HG03045 (cell line): Measurements from ENCODE around the gene WDFY4.

Source experiments
- ATAC-seq: cut with Tn5 transposase; IDR thresholded peaks from one replicate; pipeline ENCODE4 v1.9.1; 2021; ENCODE audit warnings: mild to moderate bottlenecking, moderate library complexity; ENCODE audit not compliant: unreplicated experiment

Gene WDFY4

DNA sequence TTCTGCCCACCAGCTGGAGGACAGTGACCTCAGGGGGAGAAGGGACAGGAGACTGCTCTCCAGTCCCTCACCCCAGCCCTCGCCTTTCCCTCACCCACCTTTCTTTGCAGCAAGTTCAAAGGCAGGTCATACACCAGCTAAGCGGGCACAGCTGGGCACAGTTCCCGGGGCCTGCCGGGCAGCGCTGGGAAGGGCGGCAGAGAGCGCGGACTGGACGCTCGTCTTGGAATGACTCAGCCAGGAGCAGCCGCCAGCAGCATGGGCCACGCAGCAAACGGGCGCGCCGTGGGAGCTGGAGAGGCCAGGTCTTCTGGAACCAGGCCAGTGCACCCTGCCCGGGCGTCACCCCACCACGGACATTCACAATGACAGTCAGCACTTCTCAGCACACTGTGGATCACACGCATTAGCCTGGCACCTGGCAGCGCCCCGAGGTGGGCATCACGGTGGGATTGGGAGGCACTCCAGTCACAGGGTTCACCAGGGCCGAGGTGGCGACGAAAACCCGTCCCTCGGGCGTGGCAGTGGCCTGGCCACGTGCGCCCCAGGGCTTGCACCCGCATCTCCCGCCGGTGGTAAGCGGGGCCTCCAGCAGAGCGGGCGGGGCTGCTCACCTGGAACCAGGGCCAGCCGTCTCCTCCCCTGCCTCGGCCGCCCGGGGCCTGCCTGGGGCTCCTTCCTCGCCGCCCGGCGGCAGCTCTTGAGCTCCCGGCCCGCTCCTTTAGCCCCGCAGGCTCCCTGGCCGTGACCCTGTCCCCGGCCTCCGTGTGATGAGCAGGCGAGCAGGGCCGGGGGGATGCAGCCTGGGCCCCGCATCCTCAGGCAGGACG is 29.0 kb upstream of the WDFY4 start:
- peak; percentile 36 for ATAC-seq

DNA sequence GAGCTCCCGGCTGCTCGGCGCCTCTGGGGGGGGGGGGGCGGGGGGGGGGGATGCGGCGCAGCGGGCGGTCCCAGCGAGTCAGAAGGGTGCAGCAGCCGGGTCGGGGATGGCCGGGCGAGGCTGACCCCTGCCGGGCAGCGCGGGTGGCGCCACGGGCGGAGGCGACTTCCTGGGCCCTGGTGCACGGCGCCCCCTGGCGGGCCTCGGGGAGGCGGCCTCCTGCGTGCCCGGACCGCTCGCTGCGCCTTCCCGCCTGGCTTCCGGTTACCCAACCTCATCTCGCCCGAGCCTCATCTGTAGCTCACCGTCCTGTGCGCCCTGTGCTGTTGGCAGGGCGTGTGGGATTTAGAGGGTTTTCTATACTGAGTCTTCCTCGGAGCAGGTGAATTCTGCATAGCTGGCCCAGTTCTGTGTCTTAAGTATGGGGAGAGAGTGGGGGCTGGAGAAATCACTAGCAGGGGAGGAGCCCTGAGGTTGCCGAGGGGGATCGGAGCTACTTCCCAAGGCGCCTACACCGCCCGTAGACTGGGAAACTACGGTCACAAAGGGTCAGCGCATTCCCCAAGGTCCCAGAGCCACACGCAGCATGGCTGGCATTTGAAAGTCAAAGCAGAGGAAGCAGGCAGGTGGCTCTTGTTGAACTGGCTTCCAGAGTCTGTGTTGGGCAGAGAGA is 28.3 kb upstream of the WDFY4 start:
- ATAC-seq = peak; percentile 89

DNA sequence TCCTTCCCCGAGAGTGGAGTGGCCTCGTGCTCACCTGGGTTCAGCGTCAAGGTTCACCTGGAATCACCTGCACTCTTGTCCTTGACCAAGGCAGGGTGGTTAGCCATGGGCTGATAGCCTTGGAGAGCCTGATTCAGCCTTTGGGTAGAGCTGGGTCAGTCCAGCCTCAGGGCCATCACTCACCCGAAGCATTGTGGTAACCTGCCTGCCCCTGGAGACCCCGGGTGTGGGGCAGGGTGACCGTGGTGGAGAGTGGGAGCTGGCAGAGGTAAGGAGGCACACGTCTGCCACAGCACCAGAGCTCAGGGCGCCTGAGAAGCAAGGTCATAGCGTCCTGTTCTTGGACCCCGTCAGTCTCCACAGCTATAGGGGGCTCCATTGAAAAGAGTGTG is 27.8 kb upstream of the WDFY4 start:
- no peak for ATAC-seq

DNA sequence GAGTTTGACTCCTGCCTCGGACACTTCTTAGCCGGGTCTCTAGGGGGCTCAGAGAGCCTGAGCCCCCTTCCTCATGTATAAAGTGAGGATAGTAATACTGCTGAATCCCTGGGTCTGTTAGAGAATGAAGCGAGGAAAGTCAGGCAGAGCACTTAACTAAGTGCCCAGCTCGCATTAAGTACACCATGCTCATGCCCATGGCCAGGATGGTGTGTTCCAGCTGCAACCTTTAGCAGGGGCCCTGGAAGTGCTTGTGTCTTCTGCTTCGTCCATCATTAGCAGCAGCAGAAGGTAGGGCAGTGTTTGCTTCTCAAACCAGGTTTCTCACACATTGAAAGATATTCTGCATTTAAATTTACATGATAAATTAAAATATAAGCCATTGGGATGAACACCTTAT is 27.3 kb upstream of the WDFY4 start:
- no peak for ATAC-seq

DNA sequence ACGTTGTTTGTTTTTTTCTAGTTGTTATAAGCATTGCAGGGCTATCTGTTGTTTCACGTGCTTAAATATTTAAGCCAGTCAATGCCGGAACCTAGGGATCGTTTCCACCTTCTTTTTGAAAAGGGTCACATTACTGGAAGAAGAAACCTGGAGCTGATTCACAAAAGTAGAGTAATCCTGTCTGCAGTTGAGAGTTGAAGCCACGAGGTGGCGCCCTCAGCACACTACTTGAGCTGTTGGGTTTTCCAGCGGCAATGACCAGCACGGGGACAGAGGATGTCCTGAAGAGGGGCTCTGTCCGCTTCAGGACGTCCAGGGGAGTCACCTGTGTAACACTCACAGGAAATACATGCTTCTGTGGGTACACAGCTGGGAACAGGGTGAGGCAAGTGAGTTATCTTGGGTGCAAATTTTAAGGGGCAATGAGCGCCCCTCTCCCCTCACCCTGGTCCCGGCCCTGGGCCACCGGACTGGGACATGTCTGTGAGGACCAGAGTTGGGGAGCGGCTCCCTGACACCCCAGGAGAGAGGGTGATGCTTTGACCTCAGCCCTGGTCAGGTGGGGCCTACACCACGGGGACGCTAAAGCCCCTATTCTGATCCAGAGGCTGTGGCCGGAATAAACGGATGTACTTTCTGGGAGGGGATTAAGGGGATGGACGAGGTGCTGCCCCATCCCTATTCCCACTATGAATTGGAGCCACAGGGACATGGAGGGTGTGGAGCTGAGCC is 26.3 kb upstream of the WDFY4 start:
- ATAC-seq = no peak

DNA sequence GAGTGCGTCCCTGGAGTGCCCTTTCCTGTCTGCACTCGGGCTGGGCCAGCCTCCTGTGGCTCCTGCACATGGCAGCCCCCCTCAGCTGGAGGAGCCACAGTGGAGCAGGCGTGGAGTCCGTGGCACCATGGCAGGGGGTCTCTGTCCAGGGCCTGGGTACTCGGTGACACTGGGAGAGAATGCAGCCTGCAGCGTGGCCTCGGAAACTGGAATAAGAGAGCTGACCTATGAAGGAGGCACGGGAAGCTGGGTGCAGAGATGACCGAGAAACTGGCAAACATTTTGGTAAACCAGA is 25.8 kb upstream of the WDFY4 start:
- ATAC-seq = no peak

DNA sequence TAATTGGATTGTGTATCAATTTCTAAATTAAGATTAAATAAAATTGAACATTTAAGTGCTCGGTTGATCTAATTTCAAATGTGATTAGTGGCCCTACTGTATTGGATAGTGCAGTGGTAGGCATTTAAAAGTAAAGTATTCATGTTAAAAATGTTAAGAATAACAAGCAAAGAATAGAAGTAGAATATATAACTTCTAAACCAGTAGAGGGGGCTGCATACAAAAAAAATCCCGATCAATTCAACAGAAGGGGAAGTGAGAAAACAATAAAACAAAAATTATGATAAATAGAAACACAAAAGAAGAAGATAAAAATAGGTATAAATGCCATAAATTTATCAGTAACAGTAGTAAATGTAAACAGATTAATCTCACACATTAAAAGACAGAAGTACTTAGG is 24.9 kb upstream of the WDFY4 start:
- ATAC-seq = no peak

DNA sequence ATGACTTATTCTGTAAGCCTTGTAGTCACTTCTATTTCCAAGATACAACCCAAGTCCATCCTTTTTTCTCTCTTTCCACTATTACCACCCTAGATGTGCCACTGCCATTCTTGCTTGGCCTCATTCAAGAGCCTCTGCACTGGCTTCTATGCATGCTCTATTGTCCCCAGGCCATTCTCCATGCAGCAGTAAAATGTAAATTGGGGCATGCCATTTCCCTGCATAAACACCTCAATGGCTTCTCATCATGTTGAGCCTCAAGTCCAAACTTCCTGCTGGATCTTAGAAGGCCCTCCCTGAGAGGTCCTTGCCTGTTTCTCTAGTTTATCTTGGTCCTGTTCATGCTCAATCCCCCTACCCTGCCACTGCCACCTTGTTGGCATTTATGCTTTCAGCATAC is 23.2 kb upstream of the WDFY4 start:
- ATAC-seq = no peak

DNA sequence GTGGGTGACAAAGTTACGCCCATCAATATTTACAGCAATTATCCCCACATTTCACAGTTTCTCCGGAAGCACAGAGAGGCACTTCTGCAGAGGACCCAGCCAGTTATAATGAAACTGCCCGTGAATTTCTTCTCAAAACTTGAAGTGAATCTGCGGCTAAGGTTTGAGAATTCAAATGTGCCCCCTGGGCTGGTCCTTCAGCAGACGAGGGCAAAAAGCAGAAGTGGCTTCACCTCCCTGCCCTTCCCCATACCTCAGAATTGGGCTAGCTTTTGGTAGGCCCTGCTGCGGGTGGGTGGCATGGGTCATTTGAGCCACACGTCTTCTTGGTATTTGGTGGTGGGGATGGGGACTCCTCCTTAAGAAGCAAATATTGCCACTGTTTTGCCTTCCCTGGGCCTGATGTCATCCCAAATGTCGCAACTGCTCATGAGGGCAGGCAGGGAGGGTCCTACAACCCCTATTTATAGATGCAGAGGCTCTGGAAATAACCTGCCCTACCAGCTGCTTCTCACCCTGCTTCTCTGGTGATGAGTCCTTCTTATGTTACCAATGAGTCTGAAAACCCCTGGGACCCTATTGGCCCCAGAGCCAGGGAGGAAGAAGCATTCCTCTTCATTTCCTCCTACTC is 16.6 kb upstream of the WDFY4 start:
- peak; percentile 46 for ATAC-seq

DNA sequence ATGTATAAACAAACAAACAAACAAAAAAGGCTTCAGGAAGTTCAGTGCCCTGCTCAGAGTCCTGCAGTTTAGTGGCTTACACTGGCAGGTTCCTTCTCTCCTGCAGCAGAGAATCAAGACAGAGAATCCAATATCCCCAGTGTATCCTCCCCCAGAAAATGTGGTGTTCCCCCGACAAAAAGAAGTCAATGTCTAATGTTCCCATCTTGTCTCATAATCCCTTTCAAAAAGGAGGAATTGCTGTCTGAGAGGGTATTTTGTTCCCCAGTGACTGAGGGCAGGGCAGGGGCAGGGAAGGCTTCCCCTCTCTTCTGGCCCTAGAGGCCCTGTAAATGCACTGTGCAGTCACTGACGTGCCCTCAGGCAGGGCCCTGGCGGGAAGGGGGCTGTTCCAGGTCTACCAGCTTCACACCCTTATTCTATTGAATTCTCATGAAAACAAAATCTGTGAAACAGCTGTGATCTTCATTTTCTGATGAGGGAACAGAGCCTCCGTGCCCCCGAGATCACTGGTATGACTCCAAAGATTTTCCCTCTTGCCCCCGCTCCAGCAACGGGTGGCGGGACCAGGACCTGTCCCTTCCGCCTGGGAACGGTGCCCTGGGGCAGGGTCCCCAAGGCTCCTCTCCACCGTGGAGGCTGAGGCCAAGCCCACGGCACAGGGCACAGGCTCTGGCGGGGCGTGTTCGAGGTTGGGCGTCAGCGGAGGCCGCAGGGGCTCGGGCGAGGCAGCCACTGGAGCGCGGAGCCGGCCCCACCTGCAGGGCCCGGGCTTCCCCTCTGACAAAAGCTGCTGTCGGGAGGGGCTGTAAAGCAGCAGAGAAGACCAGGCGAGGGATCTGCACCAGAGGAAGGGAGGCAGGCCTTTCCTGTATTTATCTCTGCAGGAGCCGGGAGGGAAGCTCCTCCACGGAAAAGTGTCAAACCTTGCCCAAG is 13.4 kb upstream of the WDFY4 start:
- ATAC-seq = peak; percentile 74

DNA sequence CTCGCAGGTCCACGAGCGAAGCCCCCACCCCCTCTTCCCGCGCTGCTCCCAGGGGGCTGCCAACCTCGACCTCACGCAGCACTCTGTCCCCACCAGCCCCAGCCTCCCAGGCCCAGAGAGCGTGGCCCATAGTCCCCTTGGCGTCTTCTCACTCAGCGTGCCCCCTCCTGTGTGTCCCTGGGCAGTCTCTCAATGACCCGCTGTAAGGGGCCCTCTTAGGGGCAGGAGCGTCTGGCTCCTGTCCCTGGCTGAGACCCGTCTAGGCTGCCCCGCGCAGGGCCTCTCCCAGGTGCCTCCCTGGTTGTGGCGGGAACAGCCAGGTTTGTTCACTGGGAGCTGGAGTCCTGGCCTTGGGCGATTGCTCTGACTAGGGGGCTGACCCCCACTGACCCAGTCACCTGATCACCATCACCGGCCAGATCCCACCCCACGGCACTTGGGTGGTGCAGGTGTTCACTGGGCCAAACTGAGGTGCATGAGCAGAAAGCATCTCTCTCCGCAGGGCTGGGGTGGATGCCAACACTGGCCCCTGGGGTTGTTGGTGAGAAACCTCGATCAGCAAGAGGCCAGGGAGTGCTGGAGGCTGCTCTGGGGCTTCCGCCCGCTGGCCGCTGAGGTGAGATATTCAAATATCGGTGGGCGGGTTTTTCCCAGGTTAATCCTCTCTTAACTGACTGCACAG is 12.6 kb upstream of the WDFY4 start:
- peak; percentile 38 for ATAC-seq

DNA sequence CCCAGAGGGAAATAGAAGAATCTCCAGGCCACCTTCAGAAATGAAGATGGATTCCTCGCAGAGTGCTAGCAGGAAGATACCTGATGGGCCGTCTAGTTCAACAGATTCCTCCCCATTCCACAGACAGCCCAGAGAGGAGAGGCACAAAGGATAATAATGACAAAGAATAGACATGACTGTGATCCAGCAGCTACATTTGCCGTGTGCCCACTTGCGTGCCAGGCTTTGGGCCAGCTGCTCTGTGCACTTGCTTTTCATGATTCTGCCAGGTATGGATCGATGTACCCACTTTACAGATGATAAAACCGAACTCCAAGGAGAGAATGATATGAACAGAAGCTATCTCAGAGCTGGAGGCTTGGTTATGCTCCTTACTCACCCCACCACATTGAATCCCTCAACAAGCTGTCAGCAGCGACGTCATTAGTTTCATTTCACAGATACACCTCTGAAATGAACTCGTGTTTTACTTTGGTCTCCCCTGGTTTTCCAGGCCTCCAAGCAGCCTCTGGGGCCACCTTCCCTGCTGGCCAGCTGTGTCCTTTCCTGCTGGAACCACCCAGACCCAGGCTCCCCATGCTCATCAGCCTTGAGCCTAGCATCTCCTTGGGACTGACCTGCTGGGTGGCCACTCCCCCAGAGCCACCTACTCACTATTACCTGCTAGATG is 11.9 kb upstream of the WDFY4 start:
- ATAC-seq = no peak

DNA sequence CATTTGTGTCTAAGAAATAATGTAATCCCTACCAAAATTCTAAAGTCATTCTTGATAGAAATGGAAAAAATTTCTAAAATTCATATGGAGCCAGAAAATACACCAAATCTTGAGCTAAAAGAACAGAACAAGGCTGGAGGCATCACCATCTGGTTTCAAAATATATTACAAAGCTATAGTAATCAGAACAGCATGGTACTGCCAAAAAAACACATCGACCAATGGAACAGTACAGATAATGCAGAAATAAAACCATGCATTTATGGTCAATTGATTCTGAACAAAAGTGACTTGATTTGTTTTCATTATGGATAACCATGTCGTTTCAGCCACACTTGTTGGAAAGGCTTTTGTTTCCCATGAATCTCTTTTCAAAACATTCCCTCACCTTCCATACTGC is 7.0 kb upstream of the WDFY4 start:
- ATAC-seq = no peak

DNA sequence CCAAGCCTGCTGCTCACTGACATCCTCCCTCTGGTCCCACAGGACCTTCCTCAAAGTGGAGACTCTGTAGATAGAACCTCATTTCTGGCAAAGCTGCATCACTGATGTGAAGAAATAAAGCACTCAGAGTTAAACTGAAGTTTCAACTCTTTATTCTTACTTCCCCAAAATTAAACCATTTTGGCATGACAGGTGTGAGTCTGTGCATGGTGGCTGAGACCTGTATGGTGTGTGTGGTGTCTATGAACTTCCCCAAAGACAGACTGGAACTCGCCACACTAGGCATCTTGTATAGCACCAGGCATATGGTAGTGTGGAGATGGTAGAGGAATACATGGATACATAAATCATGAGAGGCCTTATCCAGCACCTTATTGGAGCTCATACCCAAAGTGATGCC is 6.6 kb upstream of the WDFY4 start:
- ATAC-seq = peak; percentile 58

DNA sequence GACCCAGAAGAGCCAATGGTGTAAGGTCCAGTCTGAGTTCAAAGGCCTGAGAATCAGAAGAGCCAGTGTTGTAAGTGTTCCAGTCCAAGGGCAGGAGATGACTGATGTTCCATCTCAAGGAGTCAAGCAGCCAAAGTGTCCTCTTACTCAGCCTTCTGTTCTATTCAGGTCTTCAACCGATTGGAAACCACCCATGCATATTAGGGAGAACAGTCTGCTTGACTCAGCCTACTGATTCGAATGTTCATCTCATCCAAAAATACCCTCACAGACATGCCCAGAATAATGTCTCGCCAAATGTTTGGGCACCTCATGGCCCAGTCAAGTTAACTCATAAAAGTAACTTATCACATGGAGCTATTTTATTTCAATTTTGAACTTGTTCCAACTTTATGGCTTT is 2.9 kb upstream of the WDFY4 start:
- ATAC-seq = no peak

DNA sequence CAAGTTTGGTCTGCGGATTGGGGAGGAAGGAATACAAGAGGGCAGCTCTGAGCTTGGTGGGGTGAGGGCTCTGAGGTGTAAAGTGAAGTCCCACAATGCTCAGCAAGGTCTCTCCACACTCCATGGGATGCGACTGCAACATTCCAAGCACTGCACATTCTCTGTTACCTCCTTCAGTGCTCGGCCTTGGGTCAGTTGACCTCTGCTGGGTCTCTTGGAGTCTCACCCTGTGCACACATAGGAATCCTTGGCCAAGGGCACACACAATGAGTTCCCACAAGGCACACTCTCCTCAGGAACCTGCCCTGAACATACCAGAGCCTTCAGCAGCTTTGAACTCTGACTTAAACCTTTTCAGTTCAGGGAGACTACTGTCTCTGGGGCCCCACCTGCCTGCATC is 2.4 kb upstream of the WDFY4 start:
- ATAC-seq = no peak

DNA sequence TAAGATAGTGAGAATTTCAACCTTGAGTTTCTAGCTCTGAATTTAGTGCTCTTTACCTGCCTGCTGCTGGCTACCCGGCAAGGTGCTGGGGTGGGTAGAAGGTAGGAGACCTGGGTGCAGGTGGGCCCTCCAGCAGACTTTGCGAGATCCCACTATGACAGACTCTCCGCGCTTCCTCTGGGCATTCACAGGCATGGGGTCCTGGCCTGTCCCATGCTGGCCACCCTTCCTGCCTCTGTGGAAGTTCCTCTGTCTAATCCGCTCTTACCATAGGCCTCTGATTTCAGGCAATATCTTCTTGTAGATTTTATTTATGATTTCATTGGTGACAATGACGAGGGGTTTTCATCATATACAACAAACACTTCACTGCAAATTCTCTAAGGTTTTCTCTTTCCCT is 1.2 kb upstream of the WDFY4 start:
- no peak for ATAC-seq

DNA sequence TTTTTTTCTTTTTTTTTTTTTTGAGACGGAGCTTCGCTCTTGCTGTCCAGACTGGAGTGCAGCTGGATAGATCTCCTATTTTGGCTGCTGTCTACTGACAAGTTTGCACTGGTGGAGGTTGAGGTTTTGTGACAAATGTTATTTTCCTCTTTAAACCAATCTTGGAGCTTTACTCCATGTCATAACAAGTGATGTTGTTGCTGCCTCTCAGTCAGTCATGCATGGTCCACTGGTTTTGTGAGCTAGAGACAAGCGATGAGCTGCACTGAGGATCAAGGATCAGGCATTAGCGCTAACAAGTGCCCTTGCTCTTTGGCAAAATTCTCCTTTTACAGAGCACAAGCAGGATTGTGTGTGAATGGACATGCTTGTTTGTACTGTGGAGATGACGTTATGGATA is 805 bp upstream of the WDFY4 start:
- no peak for ATAC-seq

DNA sequence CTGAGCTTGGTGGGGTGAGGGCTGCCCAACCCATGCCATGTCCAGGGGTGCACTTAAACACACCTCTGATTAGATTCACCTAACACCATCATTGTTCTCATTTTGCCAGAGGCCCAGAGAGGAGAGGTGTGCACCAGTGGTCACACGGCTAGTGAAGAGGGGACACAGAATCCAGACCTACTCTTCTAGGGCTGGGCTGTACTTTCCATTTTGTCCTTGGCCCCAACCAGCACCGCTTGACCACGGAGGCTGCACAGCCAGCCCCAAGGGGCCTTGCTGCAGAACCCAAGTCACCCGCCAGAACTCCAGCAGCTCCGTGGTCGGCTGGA is 246 bp upstream of the WDFY4 start:
- ATAC-seq = no peak

DNA sequence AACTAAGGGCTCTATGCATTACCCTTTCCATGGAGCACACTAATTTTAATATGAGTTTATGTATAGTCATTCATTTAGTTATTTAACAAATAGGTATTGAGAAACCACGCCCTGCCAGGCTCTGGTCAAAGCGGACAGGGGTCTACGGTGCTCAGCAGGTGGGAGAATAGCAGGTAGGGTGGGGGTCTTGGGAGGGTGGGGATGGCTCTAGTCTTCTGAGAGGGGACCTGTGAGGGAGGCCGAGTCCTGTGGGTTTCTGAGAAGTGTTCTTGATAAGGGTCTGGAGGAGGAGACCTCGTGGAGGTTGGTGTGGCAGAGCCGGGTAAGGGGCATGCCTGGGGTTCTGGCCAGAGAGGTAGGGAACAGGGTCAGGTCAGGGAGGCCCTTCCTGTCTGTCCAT is 1.1 kb downstream of the WDFY4 start:
- no peak for ATAC-seq
